ENCODE results near the gene MTHFD1L.

GRCh38 chr6:151052021-151052646 lies 186.6 kb downstream of the MTHFD1L start:
- no peak for TF ChIP-seq CTCF (conservative IDR thresholded peaks at IDR 0.05; ENCODE audit: low read depth, low read length)
- TF ChIP-seq CEBPB (IDR thresholded peaks at IDR 0.05; ENCODE audit: low read depth, low read length), result no peak
- TF ChIP-seq POLR2A (IDR thresholded peaks at IDR 0.05; ENCODE audit: low read depth, low read length), result no peak
- TF ChIP-seq MAFK (IDR thresholded peaks at IDR 0.05; ENCODE audit: low read depth, low read length), result no peak
- no peak for TF ChIP-seq USF2 (IDR thresholded peaks at IDR 0.05; ENCODE audit: low read depth, low read length)
- no peak for TF ChIP-seq RAD21 (IDR thresholded peaks at IDR 0.05; ENCODE audit: low read length)
- TF ChIP-seq RFX5 (IDR thresholded peaks at IDR 0.05; ENCODE audit: low read depth, low read length), result no peak
- no peak for TF ChIP-seq BHLHE40 (IDR thresholded peaks at IDR 0.05; ENCODE audit: low read depth, low read length)
- no peak for TF ChIP-seq ELK1 (IDR thresholded peaks at IDR 0.05; ENCODE audit: borderline replicate concordance, low read depth, low read length)
- TF ChIP-seq CHD1 (IDR thresholded peaks at IDR 0.05; ENCODE audit: low read depth, low read length), result no peak
- no peak for TF ChIP-seq NFE2L2 (IDR thresholded peaks at IDR 0.05; ENCODE audit: low read depth, low read length)
